Panc1 (cell line): Measurements from ENCODE around the gene PNLIPRP1. TPM values are rescaled to one million over a fixed set of nuclear protein-coding genes. Genes with fewer than 3 reads are reported as not detected.

Experiments used
- ATAC-seq: fragments of 200-7000 bp; cut with Tn5 transposase; 2 replicates; pipeline ENCODE4 v1.9.1; 2020; ENCODE audit warnings: mild to moderate bottlenecking, moderate library complexity
- BruUV-seq: library from RNA; stranded (reverse); fragments of 400-500 nt; replicated peaks from 2 replicates; lab custom pipeline; 2021; lab: Mats Ljungman, UMichigan
- CTCF ChIA-PET: fragments of 300-600 bp; sonication (Branson Sonifier 250); formaldehyde crosslinking; loops from one replicate; lab custom pipeline; 2022; ENCODE audit warnings: antibody characterized with exemption; lab: Charles Lee
- POLR2A ChIA-PET: fragments of 300-600 bp; sonication (Branson Sonifier 250); formaldehyde crosslinking; loops from one replicate; lab custom pipeline; 2022; ENCODE audit warnings: antibody characterized with exemption; lab: Charles Lee
- DNase-seq: peaks from one replicate; pipeline ENCODE4 v3.0.0-alpha.2; 2010; ENCODE audit warnings: low read depth, low spot score
- H3K27ac ChIP-seq: 2 replicates; pipeline ENCODE4 v1.5.1; 2011; ENCODE audit warnings: mild to moderate bottlenecking, low read length, inconsistent platforms
- H3K27me3 ChIP-seq: fragments of 200-500 bp; sonication (Bioruptor generic); 2 replicates; pipeline ENCODE4 v1.6.0; 2014; ENCODE audit warnings: low read length, inconsistent platforms; ENCODE audit not compliant: control insufficient read depth, insufficient read depth
- H3K36me3 ChIP-seq: fragments of 200-500 bp; sonication (Bioruptor generic); 2 replicates; pipeline ENCODE4 v1.5.1; 2014; ENCODE audit warnings: inconsistent platforms, mild to moderate bottlenecking, low read length, moderate library complexity; ENCODE audit not compliant: control insufficient read depth, insufficient read depth
- H3K4me1 ChIP-seq: 2 replicates; pipeline ENCODE4 v1.5.1; 2011; ENCODE audit warnings: inconsistent platforms, mild to moderate bottlenecking, low read length, moderate library complexity; ENCODE audit not compliant: control insufficient read depth, insufficient read depth
- H3K4me3 ChIP-seq, 2 experiments: 2 replicates each; pipeline ENCODE4 v1.5.1; 2011 to 2012; ENCODE audit warnings: low read depth in 2 of 2, low read length in 2 of 2, mild to moderate bottlenecking in 2 of 2, inconsistent platforms in 1 of 2, moderate library complexity in 1 of 2
- H3K9me3 ChIP-seq: fragments of 200-500 bp; sonication (Bioruptor generic); 2 replicates; pipeline ENCODE4 v1.5.1; 2014; ENCODE audit warnings: low read depth, mild to moderate bottlenecking, inconsistent platforms, low read length, moderate library complexity; ENCODE audit not compliant: control insufficient read depth, insufficient read depth
- CTCF ChIP-seq: fragments of 450-650 bp; IDR thresholded peaks from 2 replicates; pipeline ENCODE4 v1.5.1; 2017; ENCODE audit warnings: mild to moderate bottlenecking
- POLR2AphosphoS5 ChIP-seq: IDR thresholded peaks from 2 replicates; pipeline ENCODE4 v1.6.1; 2012; ENCODE audit warnings: mild to moderate bottlenecking, low read depth, low read length, moderate library complexity
- REST ChIP-seq, 2 experiments: IDR thresholded peaks; 2 replicates each; pipeline ENCODE4 v1.6.1; 2011 to 2012; ENCODE audit warnings: low read depth in 2 of 2, control low read depth in 1 of 2, low read length in 1 of 2, mild to moderate bottlenecking in 1 of 2, moderate library complexity in 1 of 2; ENCODE audit not compliant: insufficient read depth in 1 of 2
- SIN3A ChIP-seq: IDR thresholded peaks from 2 replicates; pipeline ENCODE4 v1.6.1; 2012; ENCODE audit warnings: low read depth, mild to moderate bottlenecking, low read length, moderate library complexity, borderline replicate concordance; ENCODE audit not compliant: insufficient read depth
- TCF7L2 ChIP-seq: IDR thresholded peaks from 2 replicates; pipeline ENCODE4 v1.6.1; 2011; ENCODE audit warnings: mild to moderate bottlenecking, low read depth, low read length, inconsistent platforms
- in situ Hi-C: cut with HindIII; loops from 2 replicates; pipeline ENCODE4 v1.10.0; 2016; ENCODE audit warnings: low sequenced_read_pairs, low pct_unique_long_range_greater_than_20kb
- intact Hi-C: fragments of 100-400 bp; cut with micrococcal nuclease; formaldehyde crosslinking; loops from one replicate; pipeline ENCODE4 v1.10.0; 2022; ENCODE audit not compliant: unreplicated experiment
- total RNA-seq: library from RNA; stranded (reverse); gene quantifications from one replicate; pipeline ENCODE4 v1.2.1, GENCODE V29; 2021; ENCODE audit not compliant: unreplicated experiment

Gene PNLIPRP1
- total RNA-seq, 1 experiment from 2014 or later: 0.95 TPM

- ATAC-seq: no peak
- CTCF ChIA-PET: no interaction called here
- no peak overlapping the region for H3K27ac ChIP-seq
- H3K4me1 ChIP-seq: no peaks in the 10 kb centered on the region
- no peaks in the 10 kb centered on the region for H3K27me3 ChIP-seq
- POLR2A ChIA-PET: no interaction called here
- H3K36me3 ChIP-seq: no peaks in the 10 kb centered on the region
- in situ Hi-C loops: no loop called here
- TF ChIP-seq TCF7L2: no peak
- TF ChIP-seq CTCF: no peak
- no peak for TF ChIP-seq POLR2AphosphoS5
- no peak for TF ChIP-seq SIN3A
- no peak for TF ChIP-seq REST (IDR thresholded peaks at IDR 0.05; ENCODE audit: insufficient read depth in 1 of 2, low read depth in 2 of 2, low read length in 1 of 2)
- no peak overlapping the region for H3K4me3 ChIP-seq
- BruUV-seq: no TSS peak
- intact Hi-C loops: no loop called here
- no peaks in the 10 kb centered on the region for H3K9me3 ChIP-seq
- no peak for DNase-seq
Measured at GRCh38 chr10:116588995-116589394, 1.8 kb upstream of the PNLIPRP1 start.

DNA sequence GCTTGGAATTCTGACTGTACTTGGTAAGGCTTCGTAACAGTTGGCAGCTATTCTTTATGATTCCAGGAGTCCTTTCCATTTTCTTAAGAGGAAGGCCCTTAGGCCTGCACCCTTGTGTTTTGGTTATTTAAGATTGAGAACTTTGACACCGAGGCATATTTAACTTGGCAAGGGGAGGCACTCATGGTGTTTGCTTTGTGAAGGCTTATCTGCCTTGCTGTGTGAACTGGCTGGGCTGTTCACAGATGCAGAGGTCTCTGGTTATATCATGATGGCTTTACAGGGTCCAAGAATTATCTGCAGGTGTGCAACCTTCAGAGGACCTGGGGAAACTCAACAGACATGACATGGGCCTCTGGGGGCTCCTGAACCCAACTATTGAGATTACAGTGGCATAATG is 833 bp upstream of the PNLIPRP1 start:
- DNase-seq (no peak), ATAC-seq (no peak)
- Histone ChIP-seq H3K27ac (no peak overlapping the region), H3K27me3 (no peaks in the 10 kb centered on the region), H3K4me1 (no peaks in the 10 kb centered on the region), H3K4me3 (no peak overlapping the region), H3K9me3 (no peaks in the 10 kb centered on the region), H3K36me3 (no peaks in the 10 kb centered on the region)
- ChIA-PET CTCF (no interaction called here), POLR2A (no interaction called here)
- TF ChIP-seq POLR2AphosphoS5 (no peak), CTCF (no peak), TCF7L2 (no peak), SIN3A (no peak), REST (IDR thresholded peaks at IDR 0.05; ENCODE audit: insufficient read depth in 1 of 2, low read depth in 2 of 2, low read length in 1 of 2) (no peak)
- intact Hi-C loops: no loop called here
- in situ Hi-C loops: no loop called here
- BruUV-seq: no TSS peak
